ENCODE data around the gene CCL1. TPM values are rescaled to one million over a fixed set of nuclear protein-coding genes. Genes with fewer than 3 reads are reported as not detected.

CCL1 gene
- total RNA-seq, 1 experiment from 2014 or later, result not detected

GRCh38 chr17:34360601-34361270 is 2.3 kb downstream of the CCL1 start:
- Mint-ChIP-seq H3K36me3 (ENCODE audit: insufficient read depth, unreplicated experiment) (no peaks in the 10 kb centered on the region), H3K27ac (ENCODE audit: unreplicated experiment) (no peak overlapping the region), H3K9me3 (ENCODE audit: low read depth, unreplicated experiment) (no peaks in the 10 kb centered on the region), H3K4me3 (ENCODE audit: low read depth, unreplicated experiment) (no peak overlapping the region), H3K27me3 (ENCODE audit: unreplicated experiment) (peaks cover 87% of the 10 kb centered on the region), H3K4me1 (ENCODE audit: low read depth, unreplicated experiment) (no peaks in the 10 kb centered on the region)
- CTCF ChIA-PET, result interaction anchor here (0.6 to 4.0 kb wide), 12 partner anchors 10 to 189 kb away, joined by 3 to 95 read pairs (median 4); no protein-coding TSS in a partner anchor
- intact Hi-C loops (cut with micrococcal nuclease; ENCODE audit: unreplicated experiment), result loop anchor here (1.0 to 5.0 kb wide), 3 partner anchors 160 to 278 kb away; no protein-coding TSS in a partner anchor
- DNase-seq, result no peak
- no TSS peak for BruUV-seq (replicated peaks)
- no peak for TF ChIP-seq CTCF (IDR thresholded peaks at IDR 0.05; ENCODE audit: unreplicated experiment)

- Mint-ChIP-seq H3K4me1 (ENCODE audit: low read depth, unreplicated experiment) (no peaks in the 10 kb centered on the region), H3K4me3 (ENCODE audit: low read depth, unreplicated experiment) (no peak overlapping the region), H3K9me3 (ENCODE audit: low read depth, unreplicated experiment) (no peaks in the 10 kb centered on the region), H3K27ac (ENCODE audit: unreplicated experiment) (no peak overlapping the region), H3K36me3 (ENCODE audit: insufficient read depth, unreplicated experiment) (no peaks in the 10 kb centered on the region), H3K27me3 (ENCODE audit: unreplicated experiment) (peaks cover 74% of the 10 kb centered on the region)
- CTCF ChIA-PET, result interaction anchor here (0.6 to 4.0 kb wide), 2 partner anchors 157 to 166 kb away, joined by 3 to 95 read pairs; no protein-coding TSS in a partner anchor
- intact Hi-C loops (cut with micrococcal nuclease; ENCODE audit: unreplicated experiment), result no loop called here
- DNase-seq, result no peak
- BruUV-seq (replicated peaks), result no TSS peak
- TF ChIP-seq CTCF (IDR thresholded peaks at IDR 0.05; ENCODE audit: unreplicated experiment), result no peak
Measured at GRCh38 chr17:34358631-34359030, 4.4 kb downstream of the CCL1 start.

DNA sequence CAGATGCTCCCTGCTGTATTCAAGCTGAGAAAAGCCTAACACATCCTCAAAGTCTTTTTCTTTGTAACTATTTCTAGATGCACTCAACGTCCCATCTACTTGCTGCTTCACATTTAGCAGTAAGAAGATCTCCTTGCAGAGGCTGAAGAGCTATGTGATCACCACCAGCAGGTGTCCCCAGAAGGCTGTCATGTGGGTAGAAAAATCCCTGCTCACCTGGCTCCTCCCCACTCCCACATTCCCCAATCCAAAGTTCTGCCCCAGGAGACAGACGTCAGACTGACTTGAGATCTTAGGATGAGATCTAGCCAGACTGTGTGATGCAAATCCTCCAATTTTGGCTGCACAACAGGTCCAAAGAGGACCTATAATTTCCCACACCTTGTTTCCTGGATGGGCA is 5.6 kb downstream of the CCL1 start:
- H3K27me3 Mint-ChIP-seq (ENCODE audit: unreplicated experiment), result peaks cover 74% of the 10 kb centered on the region
- no peak overlapping the region for H3K4me3 Mint-ChIP-seq (ENCODE audit: low read depth, unreplicated experiment)
- CTCF ChIA-PET, result no interaction called here
- no peaks in the 10 kb centered on the region for H3K36me3 Mint-ChIP-seq (ENCODE audit: insufficient read depth, unreplicated experiment)
- H3K9me3 Mint-ChIP-seq (ENCODE audit: low read depth, unreplicated experiment), result no peaks in the 10 kb centered on the region
- no peaks in the 10 kb centered on the region for H3K4me1 Mint-ChIP-seq (ENCODE audit: low read depth, unreplicated experiment)
- H3K27ac Mint-ChIP-seq (ENCODE audit: unreplicated experiment), result no peak overlapping the region
- BruUV-seq (replicated peaks), result no TSS peak
- peak; percentile 24 for TF ChIP-seq CTCF (IDR thresholded peaks at IDR 0.05; ENCODE audit: unreplicated experiment)
- intact Hi-C loops (cut with micrococcal nuclease; ENCODE audit: unreplicated experiment), result no loop called here
- no peak for DNase-seq

GRCh38 chr17:34356194-34356593 is 6.8 kb downstream of the CCL1 start, which contains the start of gene CCL13:
CCL13 (plus strand) TSS chr17:34356480; CDS start chr17:34356527, 47 bp downstream.
- intact Hi-C loops (cut with micrococcal nuclease; ENCODE audit: unreplicated experiment), result no loop called here
- H3K27me3 Mint-ChIP-seq (ENCODE audit: unreplicated experiment), result peaks cover 73% of the 10 kb centered on the region
- H3K4me3 Mint-ChIP-seq (ENCODE audit: low read depth, unreplicated experiment), result no peak within 1 kb of the TSS
- CTCF ChIA-PET, result interaction anchor here (1.3 kb wide), 1 partner anchor 33 kb away, joined by 3 read pairs; no protein-coding TSS in a partner anchor
- H3K36me3 Mint-ChIP-seq (ENCODE audit: insufficient read depth, unreplicated experiment), result no peaks in the 10 kb centered on the region
- H3K9me3 Mint-ChIP-seq (ENCODE audit: low read depth, unreplicated experiment), result no peaks in the 10 kb centered on the region
- H3K4me1 Mint-ChIP-seq (ENCODE audit: low read depth, unreplicated experiment), result no peaks in the 10 kb centered on the region
- no peak for TF ChIP-seq CTCF (IDR thresholded peaks at IDR 0.05; ENCODE audit: unreplicated experiment)
- DNase-seq, result no peak
- BruUV-seq (replicated peaks), result no TSS peak
- no peak within 1 kb of the TSS for H3K27ac Mint-ChIP-seq (ENCODE audit: unreplicated experiment)

Data from Calu3 (cell line).